Measurements from ENCODE around the gene KMT2C.

Gene KMT2C

GRCh38 chr7:152140067-152140466, 295.7 kb downstream of the KMT2C start:
- in situ Hi-C loops (cut with HindIII; ENCODE audit: low pct_ligation_motif_present, low pct_unique_long_range_greater_than_20kb, low sequenced_read_pairs): no loop called here
- no peak for DNase-seq

- in situ Hi-C loops (cut with HindIII; ENCODE audit: low pct_ligation_motif_present, low pct_unique_long_range_greater_than_20kb, low sequenced_read_pairs): no loop called here
- no peak for DNase-seq
These were observed 298.3 kb downstream of the KMT2C start for GRCh38 chr7:152137476-152138025.

GRCh38 chr7:152136686-152137085, 299.1 kb downstream of the KMT2C start:
- in situ Hi-C loops (cut with HindIII; ENCODE audit: low pct_ligation_motif_present, low pct_unique_long_range_greater_than_20kb, low sequenced_read_pairs): no loop called here
- DNase-seq: no peak

GRCh38 chr7:152133804-152134203, 302.0 kb downstream of the KMT2C start:
- DNase-seq: no peak
- in situ Hi-C loops (cut with HindIII; ENCODE audit: low pct_ligation_motif_present, low pct_unique_long_range_greater_than_20kb, low sequenced_read_pairs): no loop called here

GRCh38 chr7:152132812-152133211, 303.0 kb downstream of the KMT2C start:
- in situ Hi-C loops (cut with HindIII; ENCODE audit: low pct_ligation_motif_present, low pct_unique_long_range_greater_than_20kb, low sequenced_read_pairs): no loop called here
- no peak for DNase-seq

GRCh38 chr7:152131981-152132494, 303.8 kb downstream of the KMT2C start:
- in situ Hi-C loops (cut with HindIII; ENCODE audit: low pct_ligation_motif_present, low pct_unique_long_range_greater_than_20kb, low sequenced_read_pairs): no loop called here
- DNase-seq: no peak

- in situ Hi-C loops (cut with HindIII; ENCODE audit: low pct_ligation_motif_present, low pct_unique_long_range_greater_than_20kb, low sequenced_read_pairs): no loop called here
- DNase-seq: no peak
These were observed 304.9 kb downstream of the KMT2C start for GRCh38 chr7:152130658-152131590.

GRCh38 chr7:152129682-152130081, 306.1 kb downstream of the KMT2C start:
- no peak for DNase-seq
- in situ Hi-C loops (cut with HindIII; ENCODE audit: low pct_ligation_motif_present, low pct_unique_long_range_greater_than_20kb, low sequenced_read_pairs): no loop called here

GRCh38 chr7:152128741-152129461, 306.9 kb downstream of the KMT2C start:
- in situ Hi-C loops (cut with HindIII; ENCODE audit: low pct_ligation_motif_present, low pct_unique_long_range_greater_than_20kb, low sequenced_read_pairs): no loop called here
- DNase-seq: no peak

GRCh38 chr7:152128252-152128651, 307.6 kb downstream of the KMT2C start:
- in situ Hi-C loops (cut with HindIII; ENCODE audit: low pct_ligation_motif_present, low pct_unique_long_range_greater_than_20kb, low sequenced_read_pairs): no loop called here
- DNase-seq: no peak

GRCh38 chr7:152127229-152127628, 308.6 kb downstream of the KMT2C start:
- in situ Hi-C loops (cut with HindIII; ENCODE audit: low pct_ligation_motif_present, low pct_unique_long_range_greater_than_20kb, low sequenced_read_pairs): no loop called here
- no peak for DNase-seq

GRCh38 chr7:152126741-152127140, 309.1 kb downstream of the KMT2C start:
- in situ Hi-C loops (cut with HindIII; ENCODE audit: low pct_ligation_motif_present, low pct_unique_long_range_greater_than_20kb, low sequenced_read_pairs): no loop called here
- DNase-seq: no peak

GRCh38 chr7:152122540-152122939, 313.3 kb downstream of the KMT2C start:
- in situ Hi-C loops (cut with HindIII; ENCODE audit: low pct_ligation_motif_present, low pct_unique_long_range_greater_than_20kb, low sequenced_read_pairs): no loop called here

GRCh38 chr7:152121432-152121831, 314.4 kb downstream of the KMT2C start:
- DNase-seq: no peak
- in situ Hi-C loops (cut with HindIII; ENCODE audit: low pct_ligation_motif_present, low pct_unique_long_range_greater_than_20kb, low sequenced_read_pairs): no loop called here

More at GRCh38 chr7:152122540-152122939, 313.3 kb downstream of the KMT2C start:
- no peak for DNase-seq

- no peak for DNase-seq
- in situ Hi-C loops (cut with HindIII; ENCODE audit: low pct_ligation_motif_present, low pct_unique_long_range_greater_than_20kb, low sequenced_read_pairs): no loop called here
These were observed 315.0 kb downstream of the KMT2C start for GRCh38 chr7:152120776-152121175.

GRCh38 chr7:152120210-152120609, 315.6 kb downstream of the KMT2C start:
- in situ Hi-C loops (cut with HindIII; ENCODE audit: low pct_ligation_motif_present, low pct_unique_long_range_greater_than_20kb, low sequenced_read_pairs): no loop called here
- no peak for DNase-seq

- DNase-seq: no peak
- in situ Hi-C loops (cut with HindIII; ENCODE audit: low pct_ligation_motif_present, low pct_unique_long_range_greater_than_20kb, low sequenced_read_pairs): no loop called here
These were observed 318.4 kb downstream of the KMT2C start for GRCh38 chr7:152117356-152117755.

GRCh38 chr7:152115021-152115718, 320.6 kb downstream of the KMT2C start:
- in situ Hi-C loops (cut with HindIII; ENCODE audit: low pct_ligation_motif_present, low pct_unique_long_range_greater_than_20kb, low sequenced_read_pairs): no loop called here
- DNase-seq: no peak

- in situ Hi-C loops (cut with HindIII; ENCODE audit: low pct_ligation_motif_present, low pct_unique_long_range_greater_than_20kb, low sequenced_read_pairs): no loop called here
These were observed 323.0 kb downstream of the KMT2C start for GRCh38 chr7:152112829-152113228.

More at GRCh38 chr7:152112829-152113228, 323.0 kb downstream of the KMT2C start:
- DNase-seq: no peak
